Lung microvascular endothelial cell (primary cell): ENCODE measurements around the gene ACSS3. TPM values are rescaled to one million over a fixed set of nuclear protein-coding genes. Genes with fewer than 3 reads are reported as not detected.
"Not testable (repeated sequence)": the region's sequence is repeated elsewhere in the genome, so short reads cannot be mapped to it uniquely, and the experiment has no call there.

ENCODE experiments used
- DNase-seq, 2 donors: peaks; one replicate each; pipeline versions ENCODE4 v3.0.0 to v3.0.0-alpha.2; 2010; ENCODE audit warnings: low read depth in 2 of 2
- total RNA-seq: library from RNA; depleted of rRNA; stranded (reverse); fragments of >200 nt; gene quantifications from 2 replicates; pipeline ENCODE4 v1.2.1, GENCODE V29; 2014

ACSS3 gene
- total RNA-seq, 1 donor from 2014 or later: under 0.01 TPM

GRCh38 chr12:81166790-81167189 is 88.9 kb downstream of the ACSS3 start:
- DNase-seq: no peak

GRCh38 chr12:81167694-81168093 is 89.8 kb downstream of the ACSS3 start:
- no peak for DNase-seq

GRCh38 chr12:81168445-81168844 is 90.6 kb downstream of the ACSS3 start:
- no peak for DNase-seq

DNA sequence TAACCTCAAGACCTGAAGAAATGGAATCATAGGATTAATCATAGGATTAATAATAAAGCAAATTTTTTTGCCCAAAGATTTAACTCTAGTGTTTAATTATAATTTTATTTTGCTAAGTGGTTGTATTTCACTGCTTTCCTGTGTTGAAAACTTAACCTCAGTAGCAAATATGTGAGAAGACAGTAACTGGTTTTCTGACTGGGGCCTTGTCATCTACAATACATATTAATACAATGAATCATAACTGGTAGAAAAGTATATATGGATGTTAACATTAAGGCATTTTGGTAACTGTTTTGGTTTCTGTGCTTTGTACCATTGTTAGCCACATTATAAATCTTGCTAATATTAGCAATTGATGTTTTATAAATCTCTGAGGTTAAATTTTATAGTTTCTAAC is 92.2 kb downstream of the ACSS3 start:
- DNase-seq: no peak

DNA sequence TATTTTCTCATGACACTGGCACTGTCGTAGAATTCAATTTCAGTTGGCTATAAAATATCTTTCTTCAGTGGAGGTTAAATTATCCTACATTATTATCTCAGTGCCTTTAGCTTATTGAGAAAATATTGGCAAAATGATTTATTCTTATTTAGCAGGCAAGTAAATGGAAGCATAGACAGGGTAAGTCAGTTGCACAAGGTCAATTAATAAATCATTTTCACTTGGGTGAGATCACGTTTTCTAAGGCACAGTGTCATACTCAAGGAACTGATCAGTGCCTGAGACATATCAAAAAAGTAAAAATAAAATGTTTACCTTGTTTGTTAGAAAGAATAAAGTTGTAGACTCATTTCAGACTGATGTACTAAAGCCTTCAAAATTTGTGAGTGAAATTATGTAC is 95.0 kb downstream of the ACSS3 start:
- DNase-seq: no peak

DNA sequence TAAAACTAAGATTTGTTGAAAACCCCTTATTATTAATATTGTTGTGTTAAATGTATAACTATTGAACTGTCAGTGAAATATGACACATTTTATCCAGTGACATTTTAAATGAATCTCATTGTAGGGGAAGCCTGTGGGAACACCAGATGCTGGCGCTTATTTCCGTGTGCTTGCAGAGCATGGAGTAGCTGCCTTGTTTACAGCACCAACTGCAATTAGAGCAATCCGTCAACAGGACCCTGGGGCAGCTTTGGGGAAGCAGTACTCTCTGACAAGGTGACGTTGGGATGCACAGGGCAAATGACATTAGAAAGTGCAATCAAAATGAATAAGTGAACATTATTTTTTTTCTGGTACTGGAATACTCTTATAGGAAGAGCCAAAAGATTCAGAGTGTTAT is 96.8 kb downstream of the ACSS3 start:
- no peak for DNase-seq

DNA sequence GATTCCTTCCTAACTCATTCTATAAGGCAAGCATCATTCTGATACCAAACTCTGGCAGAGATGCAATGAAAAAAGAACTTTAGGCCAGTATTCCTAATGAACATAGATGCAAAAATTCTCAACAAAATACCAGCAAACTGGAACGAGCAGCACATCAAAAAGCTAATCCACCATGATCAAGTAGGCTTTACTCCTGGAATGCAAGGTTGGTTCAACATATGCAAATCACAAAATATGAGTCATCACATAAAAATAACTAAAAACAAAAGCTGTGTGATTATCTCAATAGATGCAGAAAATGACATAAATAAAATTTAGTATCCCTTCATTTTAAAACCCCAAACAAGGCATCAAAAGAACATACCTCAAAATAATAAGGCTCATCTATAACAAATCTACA is 98.9 kb downstream of the ACSS3 start:
- no peak for DNase-seq

DNA sequence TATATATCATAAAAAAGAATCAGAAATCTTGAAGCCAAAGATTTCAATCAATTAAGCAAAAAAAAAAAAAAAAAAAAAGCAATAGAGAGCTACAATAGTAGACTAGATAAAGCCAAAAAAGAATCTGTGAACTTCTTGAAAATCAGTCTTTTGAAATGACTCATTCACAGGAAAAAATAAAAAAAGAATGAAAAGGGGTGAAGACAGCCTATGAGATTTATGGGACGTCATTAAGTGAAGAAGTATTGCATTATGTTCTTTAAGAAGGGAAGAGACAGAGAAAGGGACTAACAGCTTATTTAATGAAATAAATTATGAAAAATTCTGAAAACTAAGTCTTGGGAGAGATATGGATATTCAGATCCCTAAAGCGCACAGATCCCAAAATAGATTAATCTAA is 103.8 kb downstream of the ACSS3 start:
- DNase-seq: no peak

- DNase-seq: no peak
These were observed 109.8 kb downstream of the ACSS3 start for GRCh38 chr12:81187686-81188085.

- no peak for DNase-seq
These were observed 118.7 kb downstream of the ACSS3 start for GRCh38 chr12:81196595-81196994.

GRCh38 chr12:81200561-81200960 is 122.7 kb downstream of the ACSS3 start:
- DNase-seq: not testable (repeated sequence)

- peak in 1 of 2 donors; percentile 59 for DNase-seq
These were observed 125.9 kb downstream of the ACSS3 start for GRCh38 chr12:81203671-81204204.

DNA sequence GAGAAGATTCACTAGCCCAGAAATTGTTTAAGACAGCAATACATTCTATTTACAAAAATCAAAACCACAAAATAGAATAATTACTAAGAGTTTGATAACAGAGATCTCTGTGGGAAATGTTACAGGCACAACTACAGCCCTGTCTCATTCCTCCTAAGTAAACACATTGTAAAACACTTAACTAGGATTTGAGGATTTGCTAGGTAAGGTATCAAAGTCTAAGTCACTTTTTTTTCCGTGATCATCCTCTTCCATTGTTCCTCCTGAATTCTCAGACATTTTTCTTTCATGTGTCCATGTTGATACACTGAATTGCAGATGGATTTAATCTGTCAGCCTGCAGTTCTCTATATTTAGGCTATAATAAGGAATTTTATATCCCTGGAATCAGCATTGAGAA is 127.5 kb downstream of the ACSS3 start:
- no peak for DNase-seq

- DNase-seq: no peak
These were observed 128.6 kb downstream of the ACSS3 start for GRCh38 chr12:81206429-81206828.

DNA sequence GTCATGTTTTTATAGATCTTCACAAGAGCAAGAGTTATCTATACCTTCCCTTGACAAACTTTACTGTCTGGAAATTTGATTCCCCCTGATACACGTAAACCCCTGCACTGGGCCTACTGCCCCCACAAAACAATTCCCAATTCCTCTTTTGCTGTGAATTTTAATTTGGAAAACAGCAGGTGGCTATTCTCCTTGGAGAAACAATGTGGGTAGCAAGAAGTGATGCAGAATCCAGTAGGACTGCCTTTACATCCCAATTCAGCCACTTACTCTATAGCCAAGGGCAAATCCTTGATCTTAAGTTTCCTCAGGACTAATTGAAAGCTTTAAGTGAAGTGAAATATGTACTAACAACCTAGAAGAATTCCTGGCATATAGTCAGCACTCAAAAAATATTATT is 129.3 kb downstream of the ACSS3 start:
- no peak for DNase-seq

DNA sequence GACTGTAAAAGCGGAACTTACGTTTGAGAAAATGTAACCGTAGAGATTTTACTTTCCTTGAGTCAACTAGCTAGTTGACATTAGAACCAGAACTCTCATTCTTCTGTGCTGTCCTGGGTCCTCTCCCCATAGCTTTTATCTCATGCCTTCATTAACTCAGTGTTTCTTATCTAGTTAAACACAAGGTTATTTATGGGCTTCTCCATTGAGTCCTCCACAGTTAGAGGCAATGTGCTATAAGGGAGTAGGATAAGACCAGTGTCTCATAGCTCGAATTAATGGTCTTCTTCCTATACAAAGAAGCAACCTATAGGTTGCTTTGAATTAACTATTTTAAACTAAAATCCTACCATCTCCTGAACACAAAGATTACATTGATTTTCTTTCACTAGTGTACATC is 129.8 kb downstream of the ACSS3 start:
- DNase-seq: no peak

- peak in 1 of 2 donors; percentile 54 for DNase-seq
These were observed 130.5 kb downstream of the ACSS3 start for GRCh38 chr12:81208187-81208911.

DNA sequence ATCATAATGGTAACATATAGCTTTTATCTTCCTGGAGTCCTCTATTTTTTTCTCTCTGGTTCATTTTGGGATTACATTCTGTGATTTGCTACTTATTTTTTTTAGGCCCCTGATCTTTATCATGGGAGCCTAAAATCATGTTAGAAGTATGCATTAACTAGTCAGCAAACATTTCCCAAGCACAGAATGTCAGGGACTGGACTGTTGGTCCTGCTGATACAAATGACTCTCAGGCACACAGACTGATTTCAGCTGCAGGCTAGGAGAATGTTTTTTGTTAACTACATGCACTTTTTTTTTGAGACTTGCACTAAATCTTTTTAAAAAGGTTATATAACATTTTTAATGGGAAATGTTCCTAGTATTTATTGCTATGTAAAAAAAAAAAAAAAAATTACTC is 131.1 kb downstream of the ACSS3 start:
- peak in 1 of 2 donors; percentile 4 for DNase-seq

GRCh38 chr12:81209772-81210225 is 131.9 kb downstream of the ACSS3 start:
- DNase-seq: peak; percentile 4 to 73

GRCh38 chr12:81211306-81211705 is 133.4 kb downstream of the ACSS3 start:
- DNase-seq: no peak

DNA sequence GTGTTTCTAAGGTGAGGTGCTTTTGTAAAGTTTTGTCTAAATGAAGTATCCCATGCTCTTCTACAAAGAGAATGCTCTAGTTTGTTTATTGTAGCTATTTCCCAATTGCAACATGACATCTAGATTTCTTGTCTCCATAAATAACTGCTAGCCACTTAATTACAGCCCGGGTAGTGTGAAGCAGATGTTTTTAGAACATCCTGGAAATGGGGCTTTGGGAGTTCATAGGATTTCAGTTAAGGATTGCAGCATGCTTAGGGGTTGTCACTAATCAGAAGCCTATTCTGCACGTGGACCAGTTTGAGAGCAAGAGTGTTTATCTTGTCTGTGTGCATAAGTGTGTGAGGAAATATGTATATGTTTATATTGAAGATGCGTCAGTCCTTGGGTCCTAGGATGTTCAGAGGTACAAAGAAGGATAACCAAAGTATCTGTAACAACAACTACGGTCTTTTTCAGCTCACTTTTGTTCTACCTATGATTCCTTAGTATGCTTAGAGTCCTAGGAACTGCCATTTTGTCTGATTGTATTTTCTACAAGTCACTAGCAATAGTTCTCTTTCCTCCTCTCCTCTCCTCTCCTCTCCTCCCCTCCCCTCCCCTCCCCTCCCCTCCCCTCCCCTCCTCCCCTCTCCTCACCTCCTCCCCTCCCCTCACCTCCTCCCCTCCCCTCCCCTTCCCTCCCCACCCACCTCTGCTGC is 135.3 kb downstream of the ACSS3 start:
- DNase-seq: no peak

- no peak for DNase-seq
These were observed 138.9 kb downstream of the ACSS3 start for GRCh38 chr12:81216739-81217138.

- no peak for DNase-seq
These were observed 143.8 kb downstream of the ACSS3 start for GRCh38 chr12:81221681-81222080.
